Panc1 (cell line): ENCODE data around the gene THAP11. TPM values are rescaled to one million over a fixed set of nuclear protein-coding genes. Genes with fewer than 3 reads are reported as not detected.

Experiments
- ATAC-seq: fragments of 200-7000 bp; cut with Tn5 transposase; 2 replicates; pipeline ENCODE4 v1.9.1; 2020; ENCODE audit warnings: mild to moderate bottlenecking, moderate library complexity
- BruUV-seq: library from RNA; stranded (reverse); fragments of 400-500 nt; replicated peaks from 2 replicates; lab custom pipeline; 2021; lab: Mats Ljungman, UMichigan
- CTCF ChIA-PET: fragments of 300-600 bp; sonication (Branson Sonifier 250); formaldehyde crosslinking; loops from one replicate; lab custom pipeline; 2022; ENCODE audit warnings: antibody characterized with exemption; lab: Charles Lee
- POLR2A ChIA-PET: fragments of 300-600 bp; sonication (Branson Sonifier 250); formaldehyde crosslinking; loops from one replicate; lab custom pipeline; 2022; ENCODE audit warnings: antibody characterized with exemption; lab: Charles Lee
- DNase-seq: peaks from one replicate; pipeline ENCODE4 v3.0.0-alpha.2; 2010; ENCODE audit warnings: low read depth, low spot score
- H3K27ac ChIP-seq: 2 replicates; pipeline ENCODE4 v1.5.1; 2011; ENCODE audit warnings: mild to moderate bottlenecking, low read length, inconsistent platforms
- H3K27me3 ChIP-seq: fragments of 200-500 bp; sonication (Bioruptor generic); 2 replicates; pipeline ENCODE4 v1.6.0; 2014; ENCODE audit warnings: low read length, inconsistent platforms; ENCODE audit not compliant: control insufficient read depth, insufficient read depth
- H3K36me3 ChIP-seq: fragments of 200-500 bp; sonication (Bioruptor generic); 2 replicates; pipeline ENCODE4 v1.5.1; 2014; ENCODE audit warnings: inconsistent platforms, mild to moderate bottlenecking, low read length, moderate library complexity; ENCODE audit not compliant: control insufficient read depth, insufficient read depth
- H3K4me1 ChIP-seq: 2 replicates; pipeline ENCODE4 v1.5.1; 2011; ENCODE audit warnings: inconsistent platforms, mild to moderate bottlenecking, low read length, moderate library complexity; ENCODE audit not compliant: control insufficient read depth, insufficient read depth
- H3K4me3 ChIP-seq, 2 experiments: 2 replicates each; pipeline ENCODE4 v1.5.1; 2011 to 2012; ENCODE audit warnings: low read depth in 2 of 2, low read length in 2 of 2, mild to moderate bottlenecking in 2 of 2, inconsistent platforms in 1 of 2, moderate library complexity in 1 of 2
- H3K9me3 ChIP-seq: fragments of 200-500 bp; sonication (Bioruptor generic); 2 replicates; pipeline ENCODE4 v1.5.1; 2014; ENCODE audit warnings: low read depth, mild to moderate bottlenecking, inconsistent platforms, low read length, moderate library complexity; ENCODE audit not compliant: control insufficient read depth, insufficient read depth
- POLR2AphosphoS5 ChIP-seq: IDR thresholded peaks from 2 replicates; pipeline ENCODE4 v1.6.1; 2012; ENCODE audit warnings: mild to moderate bottlenecking, low read depth, low read length, moderate library complexity
- REST ChIP-seq, 2 experiments: IDR thresholded peaks; 2 replicates each; pipeline ENCODE4 v1.6.1; 2011 to 2012; ENCODE audit warnings: low read depth in 2 of 2, control low read depth in 1 of 2, low read length in 1 of 2, mild to moderate bottlenecking in 1 of 2, moderate library complexity in 1 of 2; ENCODE audit not compliant: insufficient read depth in 1 of 2
- SIN3A ChIP-seq: IDR thresholded peaks from 2 replicates; pipeline ENCODE4 v1.6.1; 2012; ENCODE audit warnings: low read depth, mild to moderate bottlenecking, low read length, moderate library complexity, borderline replicate concordance; ENCODE audit not compliant: insufficient read depth
- TCF7L2 ChIP-seq: IDR thresholded peaks from 2 replicates; pipeline ENCODE4 v1.6.1; 2011; ENCODE audit warnings: mild to moderate bottlenecking, low read depth, low read length, inconsistent platforms
- in situ Hi-C: cut with HindIII; loops from 2 replicates; pipeline ENCODE4 v1.10.0; 2016; ENCODE audit warnings: low sequenced_read_pairs, low pct_unique_long_range_greater_than_20kb
- intact Hi-C: fragments of 100-400 bp; cut with micrococcal nuclease; formaldehyde crosslinking; loops from one replicate; pipeline ENCODE4 v1.10.0; 2022; ENCODE audit not compliant: unreplicated experiment
- total RNA-seq: library from RNA; stranded (reverse); gene quantifications from one replicate; pipeline ENCODE4 v1.2.1, GENCODE V29; 2021; ENCODE audit not compliant: unreplicated experiment
- TF ChIP-seq, protein P1 (sequence below): fragments of 450-650 bp; IDR thresholded peaks from 2 replicates; pipeline ENCODE4 v1.5.1; 2017; ENCODE audit warnings: mild to moderate bottlenecking

THAP11 gene
- total RNA-seq, 1 experiment from 2014 or later = 27.3 TPM

DNA sequence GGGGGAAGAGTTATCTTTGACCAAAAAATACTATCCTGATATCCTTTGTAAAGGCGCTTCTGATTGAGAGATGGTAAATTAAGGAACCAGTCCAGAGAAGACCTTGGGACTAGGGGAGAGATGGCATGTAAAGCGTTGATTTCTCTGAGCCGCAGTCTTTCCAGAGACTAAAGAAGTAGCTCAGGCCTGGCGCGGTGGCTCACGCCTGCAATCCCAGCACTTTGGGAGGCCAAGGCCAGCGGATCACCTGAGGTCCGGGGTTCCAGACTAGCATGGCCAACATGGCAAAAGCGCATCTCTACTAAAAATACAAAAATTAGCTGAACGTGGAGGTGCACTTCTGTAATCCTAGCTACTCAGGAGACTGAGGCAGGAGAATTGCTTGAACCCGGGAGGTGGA lies 6.0 kb downstream of the THAP11 start:
- Histone ChIP-seq H3K4me3 (peak overlapping the region; percentile 85 to 92), H3K4me1 (peaks cover 26% of the 10 kb centered on the region), H3K36me3 (no peaks in the 10 kb centered on the region; the same call in none of the 2 replicates), H3K27ac (peak overlapping the region; percentile 72), H3K9me3 (no peaks in the 10 kb centered on the region), H3K27me3 (no peaks in the 10 kb centered on the region)
- ChIA-PET POLR2A (no interaction called here), CTCF (no interaction called here)
- ATAC-seq (no peak), DNase-seq (no peak)
- BruUV-seq = no TSS peak
- TF ChIP-seq SIN3A (no peak), POLR2AphosphoS5 (no peak), TCF7L2 (no peak), REST (IDR thresholded peaks at IDR 0.05; ENCODE audit: insufficient read depth in 1 of 2, low read depth in 2 of 2, low read length in 1 of 2) (no peak)
- TF ChIP-seq, protein P1, sequence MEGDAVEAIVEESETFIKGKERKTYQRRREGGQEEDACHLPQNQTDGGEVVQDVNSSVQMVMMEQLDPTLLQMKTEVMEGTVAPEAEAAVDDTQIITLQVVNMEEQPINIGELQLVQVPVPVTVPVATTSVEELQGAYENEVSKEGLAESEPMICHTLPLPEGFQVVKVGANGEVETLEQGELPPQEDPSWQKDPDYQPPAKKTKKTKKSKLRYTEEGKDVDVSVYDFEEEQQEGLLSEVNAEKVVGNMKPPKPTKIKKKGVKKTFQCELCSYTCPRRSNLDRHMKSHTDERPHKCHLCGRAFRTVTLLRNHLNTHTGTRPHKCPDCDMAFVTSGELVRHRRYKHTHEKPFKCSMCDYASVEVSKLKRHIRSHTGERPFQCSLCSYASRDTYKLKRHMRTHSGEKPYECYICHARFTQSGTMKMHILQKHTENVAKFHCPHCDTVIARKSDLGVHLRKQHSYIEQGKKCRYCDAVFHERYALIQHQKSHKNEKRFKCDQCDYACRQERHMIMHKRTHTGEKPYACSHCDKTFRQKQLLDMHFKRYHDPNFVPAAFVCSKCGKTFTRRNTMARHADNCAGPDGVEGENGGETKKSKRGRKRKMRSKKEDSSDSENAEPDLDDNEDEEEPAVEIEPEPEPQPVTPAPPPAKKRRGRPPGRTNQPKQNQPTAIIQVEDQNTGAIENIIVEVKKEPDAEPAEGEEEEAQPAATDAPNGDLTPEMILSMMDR = no peak
- in situ Hi-C loops = no loop called here
- intact Hi-C loops = no loop called here

DNA sequence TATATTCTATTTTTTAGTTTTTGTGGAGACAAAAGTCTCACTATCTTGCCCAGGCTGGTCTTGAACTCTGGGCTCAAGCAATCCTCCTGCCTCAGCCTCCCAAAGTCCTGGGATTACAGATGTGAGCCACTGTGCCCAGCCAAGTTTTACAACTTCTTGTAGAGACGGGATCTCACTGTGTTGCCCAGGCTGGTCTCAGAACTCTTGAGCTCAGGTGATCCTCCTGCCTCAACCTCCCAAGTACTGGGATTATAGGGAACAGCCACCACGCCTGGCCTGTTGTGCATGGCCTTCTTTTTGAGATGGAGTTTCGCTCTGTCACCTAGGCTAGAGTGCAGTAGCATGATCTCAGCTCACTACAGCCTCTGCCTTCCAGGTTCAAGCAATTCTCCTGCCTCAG lies 11.6 kb downstream of the THAP11 start:
- H3K27ac ChIP-seq = no peak overlapping the region
- peaks cover 15% of the 10 kb centered on the region for H3K4me1 ChIP-seq
- DNase-seq (no peak), ATAC-seq (no peak)
- intact Hi-C loops = no loop called here
- TF ChIP-seq, protein P1 = no peak
- TF ChIP-seq SIN3A (no peak), TCF7L2 (no peak), POLR2AphosphoS5 (no peak), REST (IDR thresholded peaks at IDR 0.05; ENCODE audit: insufficient read depth in 1 of 2, low read depth in 2 of 2, low read length in 1 of 2) (no peak)
- ChIA-PET CTCF (no interaction called here), POLR2A (no interaction called here)
- H3K27me3 ChIP-seq = no peaks in the 10 kb centered on the region
- no peaks in the 10 kb centered on the region; the same call in 1 of the 2 replicates for H3K36me3 ChIP-seq
- BruUV-seq = no TSS peak
- H3K9me3 ChIP-seq = no peaks in the 10 kb centered on the region
- H3K4me3 ChIP-seq = no peak overlapping the region
- in situ Hi-C loops = no loop called here
